SK-N-SH (cell line): ENCODE results near the gene EHBP1L1. TPM values are rescaled to one million over a fixed set of nuclear protein-coding genes. Genes with fewer than 3 reads are reported as not detected.

Experiments
- CTCF ChIA-PET: fragments of 300-600, 350-600 bp; formaldehyde crosslinking; extraction: SDS; loops from one replicate; lab custom pipeline; 2021; lab: Yijun Ruan, JAX
- POLR2A ChIA-PET: fragments of 350-600 bp; sonication (Branson Sonifier 250); formaldehyde crosslinking; extraction: SDS; loops from one replicate; lab custom pipeline; 2020; ENCODE audit warnings: antibody characterized with exemption, inconsistent platforms; lab: Yijun Ruan, JAX
- DNase-seq: peaks from one replicate; pipeline ENCODE4 v3.0.0; 2012
- H2AFZ ChIP-seq: fragments of 200-600 bp; sonication (generic); 2 replicates; pipeline ENCODE4 v1.8.1; 2016; ENCODE audit warnings: antibody characterized with exemption, mild to moderate bottlenecking, low read depth
- H3F3A ChIP-seq: fragments of 200-600 bp; sonication (generic); replicated peaks from 2 replicates; pipeline ENCODE3; 2016; ENCODE audit warnings: antibody characterized with exemption, mild to moderate bottlenecking; ENCODE audit not compliant: insufficient read depth
- H3K27ac ChIP-seq, 2 experiments: fragments of 200-500 bp in 1 of 2; fragments of 200-600 bp in 1 of 2; sonication (Bioruptor generic) in 1 of 2; sonication (generic), shearing (Covaris generic) in 1 of 2; 2 replicates each; pipeline versions ENCODE4 v1.5.1 to v1.6.1; 2014 to 2016; ENCODE audit warnings: low read depth in 2 of 2, inconsistent platforms in 1 of 2, low read length in 1 of 2, mild to moderate bottlenecking in 1 of 2, mixed read lengths in 1 of 2
- H3K27me3 ChIP-seq: fragments of 200-600 bp; sonication (generic), shearing (Covaris generic); 2 replicates; pipeline ENCODE4 v1.6.1; 2016; ENCODE audit warnings: mixed run types; ENCODE audit not compliant: insufficient read depth
- H3K36me3 ChIP-seq, 2 experiments: fragments of 200-500 bp in 1 of 2; fragments of 200-600 bp in 1 of 2; sonication (Bioruptor generic) in 1 of 2; sonication (generic) in 1 of 2; replicated peaks in 1 of 2; 2 replicates each; pipeline versions ENCODE3 to v1.5.1; 2014 to 2016; ENCODE audit warnings: low read length in 1 of 2, mild to moderate bottlenecking in 1 of 2; ENCODE audit not compliant: insufficient read depth in 2 of 2, control insufficient read depth in 1 of 2
- H3K4me1 ChIP-seq, 2 experiments: fragments of 200-500 bp in 1 of 2; fragments of 200-600 bp in 1 of 2; sonication (Bioruptor generic) in 1 of 2; sonication (generic), shearing (Covaris generic) in 1 of 2; 2 replicates each; pipeline versions ENCODE4 v1.5.1 to v1.6.1; 2014 to 2016; ENCODE audit warnings: low read depth in 1 of 2, low read length in 1 of 2, mixed run types in 1 of 2; ENCODE audit not compliant: insufficient read depth in 2 of 2, control insufficient read depth in 1 of 2
- H3K4me2 ChIP-seq: fragments of 200-600 bp; sonication (generic), shearing (Covaris generic); 2 replicates; pipeline ENCODE4 v1.6.1; 2017; ENCODE audit warnings: mixed run types
- H3K4me3 ChIP-seq, 2 experiments: fragments of 200-500 bp in 1 of 2; fragments of 200-600 bp in 1 of 2; sonication (Bioruptor generic) in 1 of 2; sonication (generic), shearing (Covaris generic) in 1 of 2; 2 replicates each; pipeline versions ENCODE4 v1.5.1 to v1.8.1; 2014 to 2016; ENCODE audit warnings: low read depth in 2 of 2, inconsistent platforms in 1 of 2, low read length in 1 of 2, mild to moderate bottlenecking in 1 of 2, mixed read lengths in 1 of 2, moderate library complexity in 1 of 2
- H3K79me2 ChIP-seq: fragments of 200-600 bp; sonication (generic); 2 replicates; pipeline ENCODE4 v1.8.1; 2017; ENCODE audit warnings: mild to moderate bottlenecking; ENCODE audit not compliant: insufficient read depth
- H3K9ac ChIP-seq: fragments of 200-600 bp; sonication (generic); 2 replicates; pipeline ENCODE4 v1.6.1; 2017; ENCODE audit warnings: mixed run types
- H3K9me2 ChIP-seq: fragments of 200-600 bp; sonication (generic); 2 replicates; pipeline ENCODE4 v1.6.1; 2017; ENCODE audit warnings: mixed run types
- H3K9me3 ChIP-seq: fragments of 200-600 bp; sonication (generic); 2 replicates; pipeline ENCODE4 v1.6.1; 2017; ENCODE audit warnings: mixed run types, mild to moderate bottlenecking, moderate library complexity
- H4K20me1 ChIP-seq: fragments of 200-600 bp; sonication (generic); 2 replicates; pipeline ENCODE4 v1.6.1; 2017; ENCODE audit warnings: mild to moderate bottlenecking, mixed run types; ENCODE audit not compliant: insufficient read depth
- CHD2 ChIP-seq: fragments of 150-350 bp; IDR thresholded peaks from 2 replicates; pipeline ENCODE4 v1.6.1; 2018; ENCODE audit warnings: low read length; ENCODE audit not compliant: partially characterized antibody
- ELF1 ChIP-seq: IDR thresholded peaks from 2 replicates; pipeline ENCODE4 v1.4.0; 2012
- EP300 ChIP-seq, 2 experiments: IDR thresholded peaks; 2 replicates each; pipeline versions ENCODE4 v1.4.0 to v1.6.1; 2012; ENCODE audit warnings: borderline replicate concordance in 1 of 2, low read depth in 1 of 2, low read length in 1 of 2
- FOXM1 ChIP-seq: IDR thresholded peaks from 2 replicates; pipeline ENCODE4 v1.4.0; 2012; ENCODE audit warnings: low read depth, mild to moderate bottlenecking
- GABPA ChIP-seq: IDR thresholded peaks from 2 replicates; pipeline ENCODE4 v1.4.0; 2012; ENCODE audit warnings: low read depth, mild to moderate bottlenecking
- GATA2 ChIP-seq: sonication (generic); formaldehyde crosslinking; IDR thresholded peaks from 2 replicates; pipeline ENCODE4 v1.5.0; 2020; ENCODE audit warnings: mild to moderate bottlenecking, missing genetic modification reagents
- IRF3 ChIP-seq: fragments of 150-350 bp; IDR thresholded peaks from 2 replicates; pipeline ENCODE4 v1.6.1; 2016; ENCODE audit warnings: mild to moderate bottlenecking, low read depth, low read length
- MXI1 ChIP-seq: IDR thresholded peaks from 2 replicates; pipeline ENCODE4 v1.6.1; 2012; ENCODE audit warnings: mild to moderate bottlenecking, low read depth, low read length, improper control_type of control experiment
- NRF1 ChIP-seq: IDR thresholded peaks from 2 replicates; pipeline ENCODE4 v1.6.1; 2012; ENCODE audit warnings: low read depth, mild to moderate bottlenecking, low read length
- PBX3 ChIP-seq: IDR thresholded peaks from 2 replicates; pipeline ENCODE4; 2012
- RXRA ChIP-seq: IDR thresholded peaks from 2 replicates; pipeline ENCODE4 v1.4.0; 2012; ENCODE audit warnings: low read depth, mild to moderate bottlenecking, borderline replicate concordance
- SIN3A ChIP-seq: IDR thresholded peaks from 2 replicates; pipeline ENCODE4 v1.6.1; 2012; ENCODE audit warnings: low read depth, mild to moderate bottlenecking, low read length, moderate library complexity, borderline replicate concordance
- SMC3 ChIP-seq: IDR thresholded peaks from 2 replicates; pipeline ENCODE4 v1.6.1; 2012; ENCODE audit warnings: low read depth, low read length, improper control_type of control experiment
- USF2 ChIP-seq: fragments of 150-350 bp; IDR thresholded peaks from 2 replicates; pipeline ENCODE4 v1.6.1; 2017; ENCODE audit warnings: antibody characterized with exemption, low read length, low read depth, borderline replicate concordance
- YY1 ChIP-seq: IDR thresholded peaks from 2 replicates; pipeline ENCODE4 v1.4.0; 2012; ENCODE audit warnings: low read depth, mild to moderate bottlenecking
- WGBS: methylation state at CpG from one replicate; pipeline ENCODE4 v1.1.6; 2017; ENCODE audit warnings: low lambda C conversion rate; 5-methylcytosine and 5-hydroxymethylcytosine counted together
- polyA plus RNA-seq, 3 experiments: library from polyadenylated mRNA; depleted of rRNA; stranded (reverse); fragments of >200 nt; gene quantifications; 2 replicates each; pipeline ENCODE4 v1.2.3, GENCODE V29; 2012
- TF ChIP-seq, protein P1 (sequence below): IDR thresholded peaks from 2 replicates; pipeline ENCODE4 v1.6.1; 2012; ENCODE audit warnings: mild to moderate bottlenecking, low read depth, low read length, moderate library complexity

EHBP1L1 gene
- polyA plus RNA-seq, 1 of the 3 experiments (the other 2 are of a cell fraction), result 48.7 TPM

DNA sequence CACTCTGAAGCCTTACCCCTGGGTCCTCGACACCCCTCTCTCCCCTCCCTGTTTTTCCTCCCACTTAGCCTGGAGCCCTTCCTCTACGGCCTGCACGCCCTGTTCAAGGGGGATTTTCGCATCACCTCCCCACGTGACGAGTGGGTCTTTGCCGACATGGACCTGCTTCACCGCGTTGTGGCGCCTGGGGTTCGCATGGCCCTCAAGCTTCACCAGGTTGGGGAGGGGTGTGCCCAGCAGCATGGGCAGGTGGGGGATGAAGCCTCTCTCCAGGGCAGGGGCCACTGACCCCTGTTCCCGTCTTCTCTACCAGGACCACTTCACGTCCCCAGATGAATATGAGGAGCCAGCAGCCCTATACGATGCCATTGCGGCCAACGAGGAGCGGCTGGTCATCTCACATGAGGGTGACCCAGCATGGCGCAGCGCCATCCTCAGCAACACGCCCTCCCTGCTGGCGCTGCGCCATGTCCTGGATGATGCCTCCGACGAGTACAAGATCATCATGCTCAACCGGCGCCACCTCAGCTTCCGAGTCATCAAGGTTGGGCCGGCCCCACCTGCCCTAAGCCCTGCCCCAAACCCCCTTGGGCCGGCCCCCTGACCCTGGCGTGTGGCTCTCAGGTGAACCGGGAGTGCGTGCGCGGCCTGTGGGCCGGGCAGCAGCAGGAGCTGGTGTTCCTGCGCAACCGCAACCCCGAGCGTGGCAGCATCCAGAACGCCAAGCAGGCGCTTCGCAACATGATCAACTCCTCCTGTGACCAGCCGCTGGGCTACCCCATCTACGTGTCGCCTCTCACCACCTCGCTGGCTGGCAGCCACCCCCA, 59.3 kb downstream of the EHBP1L1 start:
- ChIA-PET CTCF (interaction anchor here (1.2 to 3.9 kb wide), 2 partner anchors 9 to 17 kb away, joined by 4 to 18 read pairs; no protein-coding TSS in a partner anchor), POLR2A (no interaction called here)
- no peak for TF ChIP-seq GATA2 (CRISPR knock-in tag)
- TF ChIP-seq ELF1, result no peak
- TF ChIP-seq SMC3, result no peak
- TF ChIP-seq MXI1, result no peak
- Histone ChIP-seq H3K79me2 (peaks cover 16% of the 10 kb centered on the region), H3K9ac (no peak overlapping the region), H3K9me2 (no peaks in the 10 kb centered on the region), H3F3A (peaks cover 18% of the 10 kb centered on the region), H3K27me3 (no peaks in the 10 kb centered on the region), H3K4me1 (peaks cover 5 to 24% of the 10 kb centered on the region in 2 experiments; a peak in 3 of 4 replicates), H3K4me3 (no peak overlapping the region), H4K20me1 (peaks cover 9% of the 10 kb centered on the region), H3K27ac (no peak overlapping the region; a peak in 1 of 4 replicates), H3K36me3 (peaks cover 12 to 59% of the 10 kb centered on the region in 2 experiments), H3K9me3 (no peaks in the 10 kb centered on the region), H2AFZ (no peak overlapping the region), H3K4me2 (no peak overlapping the region)
- WGBS, result 95% methylated on average over 27 of the region's 46 CpGs
- DNase-seq, result no peak

DNA sequence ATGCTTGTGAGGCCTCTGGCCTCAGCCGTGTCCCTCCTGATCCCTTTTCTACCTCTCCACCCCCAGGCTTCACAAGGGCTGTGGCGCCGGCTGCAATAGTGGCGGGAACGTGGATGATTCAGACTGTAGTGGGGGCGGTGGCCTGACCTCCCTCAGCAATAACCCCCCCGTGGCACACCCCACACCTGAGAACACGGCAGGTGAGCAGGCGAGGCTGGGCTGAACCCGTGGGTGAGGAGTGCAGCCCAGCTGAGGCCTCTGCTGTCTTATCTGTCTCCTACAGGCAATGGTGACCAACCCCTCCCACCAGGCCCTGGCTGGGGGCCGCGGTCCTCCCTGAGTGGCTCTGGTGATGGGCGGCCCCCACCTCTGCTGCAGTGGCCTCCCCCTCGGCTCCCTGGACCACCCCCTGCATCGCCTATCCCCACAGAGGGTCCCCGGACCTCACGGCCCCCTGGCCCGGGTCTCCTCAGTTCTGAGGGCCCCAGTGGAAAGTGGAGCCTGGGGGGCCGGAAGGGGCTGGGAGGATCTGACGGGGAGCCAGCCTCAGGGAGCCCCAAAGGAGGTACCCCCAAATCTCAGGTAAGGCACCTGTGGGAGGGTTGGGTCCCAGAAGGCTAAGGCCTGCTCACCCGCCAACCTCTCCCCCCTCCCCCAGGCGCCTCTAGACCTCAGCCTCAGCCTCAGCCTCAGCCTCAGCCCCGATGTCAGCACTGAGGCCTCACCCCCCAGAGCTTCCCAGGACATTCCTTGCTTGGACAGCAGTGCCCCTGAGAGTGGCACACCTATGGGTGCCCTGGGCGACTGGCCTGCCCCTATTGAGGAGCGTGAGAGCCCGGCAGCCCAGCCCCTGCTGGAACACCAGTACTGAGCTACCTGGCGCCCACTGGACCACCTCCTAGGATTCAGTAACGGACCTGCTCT, 60.5 kb downstream of the EHBP1L1 start:
- WGBS, result 93% methylated on average over 14 of the region's 28 CpGs
- Histone ChIP-seq H3K4me2 (no peak overlapping the region), H3K79me2 (peaks cover 16% of the 10 kb centered on the region), H3K27ac (peak overlapping the region in 1 of 2 experiments; percentile 43; a peak in 1 of 4 replicates), H3K27me3 (no peaks in the 10 kb centered on the region), H3K9ac (no peak overlapping the region), H2AFZ (no peak overlapping the region), H3F3A (peaks cover 18% of the 10 kb centered on the region), H3K9me2 (no peaks in the 10 kb centered on the region), H3K4me3 (no peak overlapping the region), H3K4me1 (peaks cover 5 to 25% of the 10 kb centered on the region in 2 experiments; a peak in 3 of 4 replicates), H3K36me3 (peaks cover 3 to 49% of the 10 kb centered on the region in 2 experiments), H4K20me1 (peaks cover 9% of the 10 kb centered on the region), H3K9me3 (no peaks in the 10 kb centered on the region)
- ChIA-PET POLR2A (no interaction called here), CTCF (interaction anchor here (1.2 to 3.9 kb wide), 3 partner anchors 10 to 18 kb away, joined by 4 to 18 read pairs (median 9); no protein-coding TSS in a partner anchor)
- DNase-seq, result no peak
- TF ChIP-seq IRF3, result no peak
- no peak for TF ChIP-seq PBX3
- no peak for TF ChIP-seq RXRA
- TF ChIP-seq EP300 (IDR thresholded peaks at IDR 0.05; ENCODE audit: borderline replicate concordance in 1 of 2, low read depth in 1 of 2, low read length in 1 of 2), result no peak
- TF ChIP-seq MXI1, result no peak
- no peak for TF ChIP-seq FOXM1
- no peak for TF ChIP-seq SMC3
- no peak for TF ChIP-seq SIN3A
- TF ChIP-seq CHD2, result no peak
- no peak for TF ChIP-seq NRF1
- TF ChIP-seq, protein P1, sequence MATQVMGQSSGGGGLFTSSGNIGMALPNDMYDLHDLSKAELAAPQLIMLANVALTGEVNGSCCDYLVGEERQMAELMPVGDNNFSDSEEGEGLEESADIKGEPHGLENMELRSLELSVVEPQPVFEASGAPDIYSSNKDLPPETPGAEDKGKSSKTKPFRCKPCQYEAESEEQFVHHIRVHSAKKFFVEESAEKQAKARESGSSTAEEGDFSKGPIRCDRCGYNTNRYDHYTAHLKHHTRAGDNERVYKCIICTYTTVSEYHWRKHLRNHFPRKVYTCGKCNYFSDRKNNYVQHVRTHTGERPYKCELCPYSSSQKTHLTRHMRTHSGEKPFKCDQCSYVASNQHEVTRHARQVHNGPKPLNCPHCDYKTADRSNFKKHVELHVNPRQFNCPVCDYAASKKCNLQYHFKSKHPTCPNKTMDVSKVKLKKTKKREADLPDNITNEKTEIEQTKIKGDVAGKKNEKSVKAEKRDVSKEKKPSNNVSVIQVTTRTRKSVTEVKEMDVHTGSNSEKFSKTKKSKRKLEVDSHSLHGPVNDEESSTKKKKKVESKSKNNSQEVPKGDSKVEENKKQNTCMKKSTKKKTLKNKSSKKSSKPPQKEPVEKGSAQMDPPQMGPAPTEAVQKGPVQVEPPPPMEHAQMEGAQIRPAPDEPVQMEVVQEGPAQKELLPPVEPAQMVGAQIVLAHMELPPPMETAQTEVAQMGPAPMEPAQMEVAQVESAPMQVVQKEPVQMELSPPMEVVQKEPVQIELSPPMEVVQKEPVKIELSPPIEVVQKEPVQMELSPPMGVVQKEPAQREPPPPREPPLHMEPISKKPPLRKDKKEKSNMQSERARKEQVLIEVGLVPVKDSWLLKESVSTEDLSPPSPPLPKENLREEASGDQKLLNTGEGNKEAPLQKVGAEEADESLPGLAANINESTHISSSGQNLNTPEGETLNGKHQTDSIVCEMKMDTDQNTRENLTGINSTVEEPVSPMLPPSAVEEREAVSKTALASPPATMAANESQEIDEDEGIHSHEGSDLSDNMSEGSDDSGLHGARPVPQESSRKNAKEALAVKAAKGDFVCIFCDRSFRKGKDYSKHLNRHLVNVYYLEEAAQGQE, result no peak
- no peak for TF ChIP-seq USF2
- TF ChIP-seq YY1, result no peak
- no peak for TF ChIP-seq GABPA
